ENCODE results near the gene HSD17B13.

HSD17B13 gene

DNA sequence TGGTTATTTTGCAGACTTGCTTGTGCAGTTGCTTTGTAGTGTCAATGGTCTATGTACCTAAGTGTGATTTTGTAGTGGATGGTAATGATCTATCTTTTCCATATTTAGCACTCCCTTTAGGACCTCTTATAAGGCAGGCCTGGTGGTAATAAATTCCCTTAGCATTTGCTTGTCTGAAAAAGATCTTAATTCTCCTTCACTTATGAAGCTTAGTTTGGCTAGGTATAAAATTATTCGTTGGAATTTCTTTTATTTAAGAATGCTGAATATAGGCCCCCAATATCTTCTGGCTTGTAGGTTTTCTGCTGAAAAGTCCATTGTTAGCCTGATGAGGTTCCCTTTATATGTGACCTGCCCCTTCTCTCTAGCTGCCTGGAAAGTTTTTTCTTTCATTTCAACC, 10.6 kb upstream of the HSD17B13 start:
- Histone ChIP-seq H3K27me3 (no peaks in the 10 kb centered on the region), H3K36me3 (peaks cover 54% of the 10 kb centered on the region), H3K27ac (no peak overlapping the region), H3K4me3 (ENCODE audit: low read depth in 1 of 2, low read length in 1 of 2) (no peak overlapping the region), H3K4me1 (ENCODE audit: control insufficient read depth in 1 of 2, insufficient read depth in 1 of 2, low read depth in 1 of 2, low read length in 1 of 2) (no peaks in the 10 kb centered on the region), H3K9me3 (no peaks in the 10 kb centered on the region)
- TF ChIP-seq CTCF (IDR thresholded peaks at IDR 0.05) = no peak

- H3K4me3 ChIP-seq (ENCODE audit: low read depth in 1 of 2, low read length in 1 of 2) = no peak overlapping the region
- no peak for TF ChIP-seq CTCF (IDR thresholded peaks at IDR 0.05)
- H3K4me1 ChIP-seq (ENCODE audit: control insufficient read depth in 1 of 2, insufficient read depth in 1 of 2, low read depth in 1 of 2, low read length in 1 of 2) = no peaks in the 10 kb centered on the region
- H3K36me3 ChIP-seq = peaks cover 29% of the 10 kb centered on the region
- H3K9me3 ChIP-seq = no peaks in the 10 kb centered on the region
- no peaks in the 10 kb centered on the region for H3K27me3 ChIP-seq
- H3K27ac ChIP-seq = no peak overlapping the region
Measured at GRCh38 chr4:87330761-87331160, 8.1 kb upstream of the HSD17B13 start.

GRCh38 chr4:87327136-87327535, 4.5 kb upstream of the HSD17B13 start:
- H3K4me1 ChIP-seq (ENCODE audit: control insufficient read depth in 1 of 2, insufficient read depth in 1 of 2, low read depth in 1 of 2, low read length in 1 of 2) = no peaks in the 10 kb centered on the region
- no peak for TF ChIP-seq CTCF (IDR thresholded peaks at IDR 0.05)
- no peaks in the 10 kb centered on the region for H3K36me3 ChIP-seq
- no peak overlapping the region for H3K4me3 ChIP-seq (ENCODE audit: low read depth in 1 of 2, low read length in 1 of 2)
- no peak overlapping the region for H3K27ac ChIP-seq
- no peaks in the 10 kb centered on the region for H3K27me3 ChIP-seq
- H3K9me3 ChIP-seq = no peaks in the 10 kb centered on the region

GRCh38 chr4:87326460-87326859, 3.8 kb upstream of the HSD17B13 start:
- no peak for TF ChIP-seq CTCF (IDR thresholded peaks at IDR 0.05)

DNA sequence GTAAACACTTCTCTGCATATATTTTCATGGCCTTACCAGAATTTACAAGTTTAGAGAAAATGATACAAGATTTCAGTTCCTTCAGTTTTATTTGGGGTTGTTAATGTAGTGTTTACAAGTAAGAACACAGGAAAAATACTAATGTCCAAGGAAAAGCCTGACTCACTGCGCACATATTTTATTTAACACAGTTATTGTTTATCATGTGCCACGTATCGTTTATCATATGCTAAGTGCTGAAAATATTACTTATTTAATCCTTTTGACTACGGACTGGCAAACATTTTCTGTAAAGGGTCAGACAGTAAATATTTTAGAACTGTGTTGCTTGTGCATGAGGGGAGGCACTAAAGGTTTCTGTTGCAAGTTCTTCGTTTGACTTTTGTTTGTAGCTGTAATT, 794 bp downstream of the HSD17B13 start:
- no peak overlapping the region for H3K27ac ChIP-seq
- no peak for TF ChIP-seq CTCF (IDR thresholded peaks at IDR 0.05)
- H3K4me3 ChIP-seq (ENCODE audit: low read depth in 1 of 2, low read length in 1 of 2) = no peak overlapping the region
- no peaks in the 10 kb centered on the region for H3K9me3 ChIP-seq
- H3K36me3 ChIP-seq = no peaks in the 10 kb centered on the region
- H3K27me3 ChIP-seq = no peaks in the 10 kb centered on the region
- no peaks in the 10 kb centered on the region for H3K4me1 ChIP-seq (ENCODE audit: control insufficient read depth in 1 of 2, insufficient read depth in 1 of 2, low read depth in 1 of 2, low read length in 1 of 2)

More at GRCh38 chr4:87326460-87326859, 3.8 kb upstream of the HSD17B13 start:
- no peaks in the 10 kb centered on the region for H3K4me1 ChIP-seq (ENCODE audit: control insufficient read depth in 1 of 2, insufficient read depth in 1 of 2, low read depth in 1 of 2, low read length in 1 of 2)
- no peaks in the 10 kb centered on the region for H3K36me3 ChIP-seq
- no peak overlapping the region for H3K27ac ChIP-seq
- H3K27me3 ChIP-seq = no peaks in the 10 kb centered on the region
- H3K9me3 ChIP-seq = no peaks in the 10 kb centered on the region
- H3K4me3 ChIP-seq (ENCODE audit: low read depth in 1 of 2, low read length in 1 of 2) = no peak overlapping the region

DNA sequence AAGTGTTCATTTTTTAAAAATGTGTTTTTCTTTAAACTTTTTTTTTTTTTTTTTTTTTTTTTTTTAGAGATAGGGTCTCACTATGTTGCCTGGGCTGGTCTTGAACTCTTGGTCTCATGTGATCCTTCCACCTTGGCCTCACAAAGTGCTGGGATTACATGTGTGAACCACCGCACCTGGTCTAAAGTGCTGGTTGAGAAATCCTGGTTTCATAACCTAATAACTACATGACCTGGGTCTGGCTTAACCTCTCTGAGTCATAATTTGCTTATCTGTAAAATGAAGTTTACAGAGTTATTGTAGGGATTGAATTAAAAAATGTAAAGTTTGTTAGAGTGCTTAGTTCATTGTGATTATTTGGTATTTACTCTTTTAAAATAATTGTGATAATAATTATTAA, 5.2 kb downstream of the HSD17B13 start:
- no peaks in the 10 kb centered on the region for H3K36me3 ChIP-seq
- no peaks in the 10 kb centered on the region for H3K27me3 ChIP-seq
- no peaks in the 10 kb centered on the region for H3K4me1 ChIP-seq (ENCODE audit: control insufficient read depth in 1 of 2, insufficient read depth in 1 of 2, low read depth in 1 of 2, low read length in 1 of 2)
- no peak overlapping the region for H3K27ac ChIP-seq
- TF ChIP-seq CTCF (IDR thresholded peaks at IDR 0.05) = no peak
- no peaks in the 10 kb centered on the region for H3K9me3 ChIP-seq
- no peak overlapping the region for H3K4me3 ChIP-seq (ENCODE audit: low read depth in 1 of 2, low read length in 1 of 2)
